Neural cell (in vitro differentiated cells): ENCODE results near the gene MLX. TPM values are rescaled to one million over a fixed set of nuclear protein-coding genes. Genes with fewer than 3 reads are reported as not detected.

Experiments
- H2AFZ ChIP-seq: fragments of 200-600, 300-800 bp; sonication (generic), shearing (Covaris generic); 2 replicates; pipeline ENCODE4 v1.6.0; 2014; ENCODE audit warnings: low read depth, mild to moderate bottlenecking, antibody characterized with exemption, low read length, moderate library complexity
- H3F3A ChIP-seq: fragments of 200-600 bp; shearing (Covaris generic); 2 replicates; pipeline ENCODE4 v1.6.1; 2016; ENCODE audit warnings: mild to moderate bottlenecking, moderate library complexity, mixed read lengths, antibody characterized with exemption, low read length; ENCODE audit not compliant: insufficient read depth, poor library complexity, severe bottlenecking
- H3K27ac ChIP-seq: fragments of 200-600, 300-800 bp; sonication (generic), shearing (Covaris generic); 2 replicates; pipeline ENCODE4 v1.5.1; 2014; ENCODE audit warnings: mild to moderate bottlenecking, low read length, moderate library complexity
- H3K27me3 ChIP-seq: fragments of 300-800, 200-600 bp; sonication (generic), shearing (Covaris generic); 2 replicates; pipeline ENCODE4 v1.6.0; 2014; ENCODE audit warnings: mild to moderate bottlenecking, low read depth, low read length, moderate library complexity; ENCODE audit not compliant: insufficient read depth
- H3K36me3 ChIP-seq: fragments of 300-800, 200-600 bp; sonication (generic), shearing (Covaris generic); 2 replicates; pipeline ENCODE4 v1.5.1; 2014; ENCODE audit warnings: mild to moderate bottlenecking, antibody characterized with exemption, low read length, moderate library complexity; ENCODE audit not compliant: insufficient read depth
- H3K4me2 ChIP-seq: fragments of 300-800, 200-600 bp; sonication (generic), shearing (Covaris generic); 2 replicates; pipeline ENCODE4 v1.6.0; 2014; ENCODE audit warnings: mild to moderate bottlenecking, low read length
- H3K4me3 ChIP-seq: fragments of 300-800, 200-600 bp; sonication (generic), shearing (Covaris generic); 2 replicates; pipeline ENCODE4 v1.5.1; 2014; ENCODE audit warnings: mild to moderate bottlenecking, low read length, moderate library complexity
- H3K79me2 ChIP-seq: fragments of 200-600 bp; shearing (Covaris generic); replicated peaks from 2 replicates; pipeline ENCODE4 v1.6.0; 2014; ENCODE audit warnings: mild to moderate bottlenecking, low read length, moderate library complexity; ENCODE audit not compliant: insufficient read depth
- H3K9ac ChIP-seq: fragments of 300-800, 200-600 bp; sonication (generic), shearing (Covaris generic); 2 replicates; pipeline ENCODE4 v1.6.1; 2016; ENCODE audit warnings: mild to moderate bottlenecking, low read length, mixed read lengths
- H3K9me2 ChIP-seq: fragments of 200-600 bp; shearing (Covaris generic); 2 replicates; pipeline ENCODE4 v1.6.1; 2016; ENCODE audit warnings: mild to moderate bottlenecking, low read length, mixed read lengths; ENCODE audit not compliant: insufficient read depth
- H3K9me3 ChIP-seq: fragments of 200-600, 300-800 bp; sonication (generic), shearing (Covaris generic); 2 replicates; pipeline ENCODE4 v1.6.1; 2016; ENCODE audit warnings: mild to moderate bottlenecking, mixed run types, low read length, moderate library complexity, mixed read lengths
- H4K20me1 ChIP-seq: fragments of 200-600 bp; shearing (Covaris generic); 2 replicates; pipeline ENCODE4 v1.6.1; 2016; ENCODE audit warnings: mild to moderate bottlenecking, mixed run types; ENCODE audit not compliant: insufficient read depth
- CTCF ChIP-seq: fragments of 450-650 bp; IDR thresholded peaks from 2 replicates; pipeline ENCODE4 v1.5.1; 2014; ENCODE audit warnings: antibody characterized with exemption, mild to moderate bottlenecking, moderate library complexity; ENCODE audit not compliant: poor library complexity, severe bottlenecking
- EP300 ChIP-seq: fragments of 450-650 bp; conservative IDR thresholded peaks from 2 replicates; pipeline ENCODE4 v1.6.1; 2014; ENCODE audit warnings: antibody characterized with exemption, mild to moderate bottlenecking, moderate library complexity; ENCODE audit not compliant: poor library complexity, severe bottlenecking
- EZH2 ChIP-seq: fragments of 200-600, 300-800 bp; shearing (Covaris generic), sonication (generic); IDR thresholded peaks from 2 replicates; pipeline ENCODE4 v1.6.1; 2014; ENCODE audit warnings: antibody characterized with exemption, low read length, borderline replicate concordance, mild to moderate bottlenecking; ENCODE audit not compliant: insufficient read depth, poor library complexity, severe bottlenecking
- MXI1 ChIP-seq: fragments of 450-650 bp; conservative IDR thresholded peaks from 2 replicates; pipeline ENCODE4 v1.6.1; 2014; ENCODE audit warnings: antibody characterized with exemption, mild to moderate bottlenecking; ENCODE audit not compliant: poor library complexity, severe bottlenecking
- POLR2AphosphoS5 ChIP-seq: IDR thresholded peaks from 2 replicates; pipeline ENCODE4 v1.6.1; 2012
- RAD21 ChIP-seq: fragments of 450-650 bp; conservative IDR thresholded peaks from 2 replicates; pipeline ENCODE4 v1.6.1; 2014; ENCODE audit warnings: antibody characterized with exemption, mild to moderate bottlenecking, moderate library complexity
- REST ChIP-seq: IDR thresholded peaks from 2 replicates; pipeline ENCODE4 v1.6.1; 2012; ENCODE audit warnings: borderline replicate concordance
- SMC3 ChIP-seq: fragments of 450-650 bp; conservative IDR thresholded peaks from 2 replicates; pipeline ENCODE4 v1.6.1; 2014; ENCODE audit warnings: antibody characterized with exemption, mild to moderate bottlenecking, moderate library complexity; ENCODE audit not compliant: poor library complexity
- TAF1 ChIP-seq: IDR thresholded peaks from 2 replicates; pipeline ENCODE4 v1.6.1; 2012; ENCODE audit warnings: low read depth
- polyA plus RNA-seq: library from polyadenylated mRNA; depleted of rRNA; stranded (reverse); fragments of >200 nt; gene quantifications from 2 replicates; pipeline ENCODE4 v1.2.3, GENCODE V29; 2014

The MLX gene
- polyA plus RNA-seq, 1 donor from 2014 or later, result 47.2 TPM

GRCh38 chr17:42519546-42520491 is 47.1 kb upstream of the MLX start:
- no peak for TF ChIP-seq POLR2AphosphoS5
- no peak for TF ChIP-seq RAD21
- no peak for TF ChIP-seq EZH2
- no peak for TF ChIP-seq TAF1
- no peak for TF ChIP-seq MXI1
- no peak for TF ChIP-seq CTCF
- Histone ChIP-seq H3K9me2 (no peaks in the 10 kb centered on the region), H4K20me1 (no peaks in the 10 kb centered on the region), H3K79me2 (no peaks in the 10 kb centered on the region), H3F3A (no peaks in the 10 kb centered on the region), H2AFZ (no peak overlapping the region), H3K27me3 (no peaks in the 10 kb centered on the region), H3K4me2 (no peak overlapping the region), H3K9ac (no peak overlapping the region), H3K27ac (no peak overlapping the region), H3K9me3 (no peaks in the 10 kb centered on the region), H3K4me3 (no peak overlapping the region), H3K36me3 (no peaks in the 10 kb centered on the region)

GRCh38 chr17:42520540-42520951 is 46.4 kb upstream of the MLX start:
- H3K9me2 ChIP-seq, result no peaks in the 10 kb centered on the region
- no peaks in the 10 kb centered on the region for H3K36me3 ChIP-seq
- no peaks in the 10 kb centered on the region for H4K20me1 ChIP-seq
- H3K27me3 ChIP-seq, result no peaks in the 10 kb centered on the region
- H3F3A ChIP-seq, result no peaks in the 10 kb centered on the region
- H3K79me2 ChIP-seq, result no peaks in the 10 kb centered on the region
- H3K4me3 ChIP-seq, result no peak overlapping the region
- no peak overlapping the region for H3K9ac ChIP-seq
- H2AFZ ChIP-seq, result no peak overlapping the region
- TF ChIP-seq EZH2 (no peak), REST (no peak), POLR2AphosphoS5 (no peak), RAD21 (no peak), EP300 (no peak), SMC3 (no peak), TAF1 (no peak), CTCF (no peak), MXI1 (no peak)
- H3K27ac ChIP-seq, result no peak overlapping the region
- no peak overlapping the region for H3K4me2 ChIP-seq
- H3K9me3 ChIP-seq, result no peaks in the 10 kb centered on the region
